Neural cell (in vitro differentiated cells): Measurements from ENCODE around the gene NUB1. TPM values are rescaled to one million over a fixed set of nuclear protein-coding genes. Genes with fewer than 3 reads are reported as not detected.
"Not testable (repeated sequence)": the region's sequence is repeated elsewhere in the genome, so short reads cannot be mapped to it uniquely, and the experiment has no call there.

Source experiments
- H2AFZ ChIP-seq: fragments of 200-600, 300-800 bp; sonication (generic), shearing (Covaris generic); 2 replicates; pipeline ENCODE4 v1.6.0; 2014; ENCODE audit warnings: low read depth, mild to moderate bottlenecking, antibody characterized with exemption, low read length, moderate library complexity
- H3F3A ChIP-seq: fragments of 200-600 bp; shearing (Covaris generic); 2 replicates; pipeline ENCODE4 v1.6.1; 2016; ENCODE audit warnings: mild to moderate bottlenecking, moderate library complexity, mixed read lengths, antibody characterized with exemption, low read length; ENCODE audit not compliant: insufficient read depth, poor library complexity, severe bottlenecking
- H3K27ac ChIP-seq: fragments of 200-600, 300-800 bp; sonication (generic), shearing (Covaris generic); 2 replicates; pipeline ENCODE4 v1.5.1; 2014; ENCODE audit warnings: mild to moderate bottlenecking, low read length, moderate library complexity
- H3K27me3 ChIP-seq: fragments of 300-800, 200-600 bp; sonication (generic), shearing (Covaris generic); 2 replicates; pipeline ENCODE4 v1.6.0; 2014; ENCODE audit warnings: mild to moderate bottlenecking, low read depth, low read length, moderate library complexity; ENCODE audit not compliant: insufficient read depth
- H3K36me3 ChIP-seq: fragments of 300-800, 200-600 bp; sonication (generic), shearing (Covaris generic); 2 replicates; pipeline ENCODE4 v1.5.1; 2014; ENCODE audit warnings: mild to moderate bottlenecking, antibody characterized with exemption, low read length, moderate library complexity; ENCODE audit not compliant: insufficient read depth
- H3K4me2 ChIP-seq: fragments of 300-800, 200-600 bp; sonication (generic), shearing (Covaris generic); 2 replicates; pipeline ENCODE4 v1.6.0; 2014; ENCODE audit warnings: mild to moderate bottlenecking, low read length
- H3K4me3 ChIP-seq: fragments of 300-800, 200-600 bp; sonication (generic), shearing (Covaris generic); 2 replicates; pipeline ENCODE4 v1.5.1; 2014; ENCODE audit warnings: mild to moderate bottlenecking, low read length, moderate library complexity
- H3K79me2 ChIP-seq: fragments of 200-600 bp; shearing (Covaris generic); replicated peaks from 2 replicates; pipeline ENCODE4 v1.6.0; 2014; ENCODE audit warnings: mild to moderate bottlenecking, low read length, moderate library complexity; ENCODE audit not compliant: insufficient read depth
- H3K9ac ChIP-seq: fragments of 300-800, 200-600 bp; sonication (generic), shearing (Covaris generic); 2 replicates; pipeline ENCODE4 v1.6.1; 2016; ENCODE audit warnings: mild to moderate bottlenecking, low read length, mixed read lengths
- H3K9me2 ChIP-seq: fragments of 200-600 bp; shearing (Covaris generic); 2 replicates; pipeline ENCODE4 v1.6.1; 2016; ENCODE audit warnings: mild to moderate bottlenecking, low read length, mixed read lengths; ENCODE audit not compliant: insufficient read depth
- H3K9me3 ChIP-seq: fragments of 200-600, 300-800 bp; sonication (generic), shearing (Covaris generic); 2 replicates; pipeline ENCODE4 v1.6.1; 2016; ENCODE audit warnings: mild to moderate bottlenecking, mixed run types, low read length, moderate library complexity, mixed read lengths
- H4K20me1 ChIP-seq: fragments of 200-600 bp; shearing (Covaris generic); 2 replicates; pipeline ENCODE4 v1.6.1; 2016; ENCODE audit warnings: mild to moderate bottlenecking, mixed run types; ENCODE audit not compliant: insufficient read depth
- EP300 ChIP-seq: fragments of 450-650 bp; conservative IDR thresholded peaks from 2 replicates; pipeline ENCODE4 v1.6.1; 2014; ENCODE audit warnings: antibody characterized with exemption, mild to moderate bottlenecking, moderate library complexity; ENCODE audit not compliant: poor library complexity, severe bottlenecking
- EZH2 ChIP-seq: fragments of 200-600, 300-800 bp; shearing (Covaris generic), sonication (generic); IDR thresholded peaks from 2 replicates; pipeline ENCODE4 v1.6.1; 2014; ENCODE audit warnings: antibody characterized with exemption, low read length, borderline replicate concordance, mild to moderate bottlenecking; ENCODE audit not compliant: insufficient read depth, poor library complexity, severe bottlenecking
- MXI1 ChIP-seq: fragments of 450-650 bp; conservative IDR thresholded peaks from 2 replicates; pipeline ENCODE4 v1.6.1; 2014; ENCODE audit warnings: antibody characterized with exemption, mild to moderate bottlenecking; ENCODE audit not compliant: poor library complexity, severe bottlenecking
- POLR2AphosphoS5 ChIP-seq: IDR thresholded peaks from 2 replicates; pipeline ENCODE4 v1.6.1; 2012
- RAD21 ChIP-seq: fragments of 450-650 bp; conservative IDR thresholded peaks from 2 replicates; pipeline ENCODE4 v1.6.1; 2014; ENCODE audit warnings: antibody characterized with exemption, mild to moderate bottlenecking, moderate library complexity
- SMC3 ChIP-seq: fragments of 450-650 bp; conservative IDR thresholded peaks from 2 replicates; pipeline ENCODE4 v1.6.1; 2014; ENCODE audit warnings: antibody characterized with exemption, mild to moderate bottlenecking, moderate library complexity; ENCODE audit not compliant: poor library complexity
- TAF1 ChIP-seq: IDR thresholded peaks from 2 replicates; pipeline ENCODE4 v1.6.1; 2012; ENCODE audit warnings: low read depth
- polyA plus RNA-seq: library from polyadenylated mRNA; depleted of rRNA; stranded (reverse); fragments of >200 nt; gene quantifications from 2 replicates; pipeline ENCODE4 v1.2.3, GENCODE V29; 2014
- TF ChIP-seq, protein P1 (sequence below): fragments of 450-650 bp; IDR thresholded peaks from 2 replicates; pipeline ENCODE4 v1.5.1; 2014; ENCODE audit warnings: antibody characterized with exemption, mild to moderate bottlenecking, moderate library complexity; ENCODE audit not compliant: poor library complexity, severe bottlenecking
- TF ChIP-seq, protein P2 (sequence below): IDR thresholded peaks from 2 replicates; pipeline ENCODE4 v1.6.1; 2012; ENCODE audit warnings: borderline replicate concordance

Gene NUB1
- polyA plus RNA-seq, 1 donor from 2014 or later = 48.4 TPM

DNA sequence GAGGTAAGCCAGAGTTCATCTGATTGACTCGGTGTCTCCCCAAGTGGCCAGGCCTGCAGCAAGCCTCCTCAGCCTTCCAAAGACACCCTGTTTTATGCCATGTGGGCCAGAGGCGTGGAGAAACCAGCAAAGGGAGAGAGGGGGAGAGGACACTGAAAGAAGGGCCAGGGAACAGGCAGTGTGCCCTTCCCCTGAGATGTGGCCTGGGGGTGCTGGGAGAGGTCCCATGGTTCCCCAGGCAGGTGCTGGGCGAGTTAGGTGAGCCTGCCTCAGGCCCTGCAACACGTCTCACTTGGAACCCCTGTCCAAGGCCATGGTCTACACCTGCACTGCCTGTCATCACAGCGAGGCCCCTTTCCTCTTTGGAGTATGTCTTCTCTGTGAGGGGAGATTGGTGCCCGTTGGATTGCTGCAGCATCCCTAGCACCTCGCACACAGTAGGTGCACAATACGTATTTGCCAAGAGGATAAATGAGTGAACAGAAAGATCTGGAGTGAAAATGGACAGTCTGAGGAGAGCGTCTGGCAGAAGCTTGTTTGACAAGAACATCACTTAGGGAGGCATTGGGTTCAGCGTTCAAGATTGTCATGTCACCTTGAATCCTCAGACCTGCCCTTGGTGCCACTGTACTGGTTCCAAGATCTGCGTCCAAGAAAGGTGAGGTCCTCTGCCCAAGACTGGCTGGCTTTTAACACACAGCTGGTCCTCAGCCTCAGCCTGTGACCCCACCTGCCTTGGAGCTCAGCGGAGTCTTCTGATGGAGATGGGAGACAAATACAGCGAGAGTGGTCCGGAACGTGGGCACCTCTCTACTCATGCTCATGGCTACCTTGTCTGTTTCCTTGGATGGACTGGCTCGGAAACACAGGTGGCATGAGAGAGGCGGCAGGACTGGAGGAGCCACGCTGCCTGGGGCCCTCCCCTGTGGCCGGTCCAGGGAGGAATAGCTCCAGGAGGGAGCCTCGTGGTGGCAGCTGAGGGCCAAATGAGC, 39.8 kb upstream of the NUB1 start:
- no peaks in the 10 kb centered on the region for H3K36me3 ChIP-seq
- H3K4me3 ChIP-seq = no peak overlapping the region
- H3K27me3 ChIP-seq = no peaks in the 10 kb centered on the region
- no peak overlapping the region for H2AFZ ChIP-seq
- no peak overlapping the region for H3K9ac ChIP-seq
- no peak for TF ChIP-seq SMC3
- no peak for TF ChIP-seq TAF1
- TF ChIP-seq, protein P1, sequence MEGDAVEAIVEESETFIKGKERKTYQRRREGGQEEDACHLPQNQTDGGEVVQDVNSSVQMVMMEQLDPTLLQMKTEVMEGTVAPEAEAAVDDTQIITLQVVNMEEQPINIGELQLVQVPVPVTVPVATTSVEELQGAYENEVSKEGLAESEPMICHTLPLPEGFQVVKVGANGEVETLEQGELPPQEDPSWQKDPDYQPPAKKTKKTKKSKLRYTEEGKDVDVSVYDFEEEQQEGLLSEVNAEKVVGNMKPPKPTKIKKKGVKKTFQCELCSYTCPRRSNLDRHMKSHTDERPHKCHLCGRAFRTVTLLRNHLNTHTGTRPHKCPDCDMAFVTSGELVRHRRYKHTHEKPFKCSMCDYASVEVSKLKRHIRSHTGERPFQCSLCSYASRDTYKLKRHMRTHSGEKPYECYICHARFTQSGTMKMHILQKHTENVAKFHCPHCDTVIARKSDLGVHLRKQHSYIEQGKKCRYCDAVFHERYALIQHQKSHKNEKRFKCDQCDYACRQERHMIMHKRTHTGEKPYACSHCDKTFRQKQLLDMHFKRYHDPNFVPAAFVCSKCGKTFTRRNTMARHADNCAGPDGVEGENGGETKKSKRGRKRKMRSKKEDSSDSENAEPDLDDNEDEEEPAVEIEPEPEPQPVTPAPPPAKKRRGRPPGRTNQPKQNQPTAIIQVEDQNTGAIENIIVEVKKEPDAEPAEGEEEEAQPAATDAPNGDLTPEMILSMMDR = no peak
- no peak for TF ChIP-seq EP300
- TF ChIP-seq, protein P2, sequence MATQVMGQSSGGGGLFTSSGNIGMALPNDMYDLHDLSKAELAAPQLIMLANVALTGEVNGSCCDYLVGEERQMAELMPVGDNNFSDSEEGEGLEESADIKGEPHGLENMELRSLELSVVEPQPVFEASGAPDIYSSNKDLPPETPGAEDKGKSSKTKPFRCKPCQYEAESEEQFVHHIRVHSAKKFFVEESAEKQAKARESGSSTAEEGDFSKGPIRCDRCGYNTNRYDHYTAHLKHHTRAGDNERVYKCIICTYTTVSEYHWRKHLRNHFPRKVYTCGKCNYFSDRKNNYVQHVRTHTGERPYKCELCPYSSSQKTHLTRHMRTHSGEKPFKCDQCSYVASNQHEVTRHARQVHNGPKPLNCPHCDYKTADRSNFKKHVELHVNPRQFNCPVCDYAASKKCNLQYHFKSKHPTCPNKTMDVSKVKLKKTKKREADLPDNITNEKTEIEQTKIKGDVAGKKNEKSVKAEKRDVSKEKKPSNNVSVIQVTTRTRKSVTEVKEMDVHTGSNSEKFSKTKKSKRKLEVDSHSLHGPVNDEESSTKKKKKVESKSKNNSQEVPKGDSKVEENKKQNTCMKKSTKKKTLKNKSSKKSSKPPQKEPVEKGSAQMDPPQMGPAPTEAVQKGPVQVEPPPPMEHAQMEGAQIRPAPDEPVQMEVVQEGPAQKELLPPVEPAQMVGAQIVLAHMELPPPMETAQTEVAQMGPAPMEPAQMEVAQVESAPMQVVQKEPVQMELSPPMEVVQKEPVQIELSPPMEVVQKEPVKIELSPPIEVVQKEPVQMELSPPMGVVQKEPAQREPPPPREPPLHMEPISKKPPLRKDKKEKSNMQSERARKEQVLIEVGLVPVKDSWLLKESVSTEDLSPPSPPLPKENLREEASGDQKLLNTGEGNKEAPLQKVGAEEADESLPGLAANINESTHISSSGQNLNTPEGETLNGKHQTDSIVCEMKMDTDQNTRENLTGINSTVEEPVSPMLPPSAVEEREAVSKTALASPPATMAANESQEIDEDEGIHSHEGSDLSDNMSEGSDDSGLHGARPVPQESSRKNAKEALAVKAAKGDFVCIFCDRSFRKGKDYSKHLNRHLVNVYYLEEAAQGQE = no peak
- no peak for TF ChIP-seq POLR2AphosphoS5
- no peak for TF ChIP-seq MXI1
- TF ChIP-seq EZH2 = no peak
- no peak for TF ChIP-seq RAD21
- no peak overlapping the region for H3K27ac ChIP-seq
- H3K79me2 ChIP-seq = no peaks in the 10 kb centered on the region
- H3K9me3 ChIP-seq = no peaks in the 10 kb centered on the region
- H3K9me2 ChIP-seq = no peaks in the 10 kb centered on the region
- no peaks in the 10 kb centered on the region for H4K20me1 ChIP-seq
- no peaks in the 10 kb centered on the region for H3F3A ChIP-seq
- H3K4me2 ChIP-seq = no peak overlapping the region

DNA sequence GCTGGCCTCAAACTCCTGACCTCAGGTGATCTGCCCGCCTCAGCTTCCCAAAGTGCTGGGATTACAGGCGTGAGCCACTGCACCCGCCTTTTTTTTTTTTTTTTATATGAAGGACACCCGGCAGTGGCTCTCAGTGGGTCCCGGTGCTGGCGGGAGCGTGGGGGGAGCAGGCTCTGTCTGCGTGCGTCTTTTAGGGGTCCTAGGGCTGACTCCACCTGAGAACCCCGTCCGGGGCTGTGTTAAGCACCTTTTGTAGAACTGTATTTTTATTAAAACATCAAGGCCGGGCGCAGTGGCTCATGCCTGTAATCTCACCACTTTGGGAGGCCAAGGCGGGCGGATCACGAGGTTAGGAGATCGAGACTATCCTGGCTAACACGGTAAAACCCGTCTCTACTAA, 37.4 kb upstream of the NUB1 start:
- H3K4me3 ChIP-seq, H3K36me3 ChIP-seq, H3K9me3 ChIP-seq, H3K27ac ChIP-seq, H3K9ac ChIP-seq, H4K20me1 ChIP-seq, H3K4me2 ChIP-seq, H2AFZ ChIP-seq, H3K79me2 ChIP-seq, H3F3A ChIP-seq, H3K27me3 ChIP-seq, H3K9me2 ChIP-seq: not testable (repeated sequence)
